BJ (cell line): ENCODE results near the gene PDIA6. TPM values are rescaled to one million over a fixed set of nuclear protein-coding genes. Genes with fewer than 3 reads are reported as not detected.
"Not testable (repeated sequence)": the region's sequence is repeated elsewhere in the genome, so short reads cannot be mapped to it uniquely, and the experiment has no call there.

Experiments
- CTCF ChIA-PET: fragments of 350-600 bp; formaldehyde crosslinking; extraction: SDS; loops from one replicate; lab custom pipeline; 2021; ENCODE audit warnings: antibody characterized with exemption, inconsistent platforms; lab: Yijun Ruan, JAX
- POLR2A ChIA-PET: fragments of 300-600 bp; sonication (Branson Sonifier 250); formaldehyde crosslinking; extraction: SDS; loops from one replicate; lab custom pipeline; 2021; ENCODE audit warnings: antibody characterized with exemption; lab: Charles Lee
- DNase-seq: peaks from one replicate; pipeline ENCODE4 v3.0.0-alpha.2; 2011; ENCODE audit warnings: low read depth
- H3K27me3 ChIP-seq: 2 replicates; pipeline ENCODE4 v1.6.0; 2011; ENCODE audit warnings: low read length; ENCODE audit not compliant: control insufficient read depth, insufficient read depth
- H3K36me3 ChIP-seq: 2 replicates; pipeline ENCODE4 v1.5.1; 2011; ENCODE audit warnings: low read length; ENCODE audit not compliant: control insufficient read depth, insufficient read depth
- H3K4me3 ChIP-seq: 2 replicates; pipeline ENCODE4 v1.5.1; 2011; ENCODE audit warnings: low read depth, mild to moderate bottlenecking, control low read depth, low read length
- polyA plus RNA-seq: library from polyadenylated mRNA; depleted of rRNA; stranded (reverse); fragments of >200 nt; gene quantifications from 2 replicates; pipeline ENCODE4 v1.2.3, GENCODE V29; 2011
- TF ChIP-seq, protein P1 (sequence below): IDR thresholded peaks from 2 replicates; pipeline ENCODE4 v1.5.1; 2011; ENCODE audit warnings: low read depth, mild to moderate bottlenecking, control low read depth, inconsistent platforms, low read length, moderate library complexity; ENCODE audit not compliant: insufficient read depth

The PDIA6 gene
- polyA plus RNA-seq, 1 experiment: 238 TPM

DNA sequence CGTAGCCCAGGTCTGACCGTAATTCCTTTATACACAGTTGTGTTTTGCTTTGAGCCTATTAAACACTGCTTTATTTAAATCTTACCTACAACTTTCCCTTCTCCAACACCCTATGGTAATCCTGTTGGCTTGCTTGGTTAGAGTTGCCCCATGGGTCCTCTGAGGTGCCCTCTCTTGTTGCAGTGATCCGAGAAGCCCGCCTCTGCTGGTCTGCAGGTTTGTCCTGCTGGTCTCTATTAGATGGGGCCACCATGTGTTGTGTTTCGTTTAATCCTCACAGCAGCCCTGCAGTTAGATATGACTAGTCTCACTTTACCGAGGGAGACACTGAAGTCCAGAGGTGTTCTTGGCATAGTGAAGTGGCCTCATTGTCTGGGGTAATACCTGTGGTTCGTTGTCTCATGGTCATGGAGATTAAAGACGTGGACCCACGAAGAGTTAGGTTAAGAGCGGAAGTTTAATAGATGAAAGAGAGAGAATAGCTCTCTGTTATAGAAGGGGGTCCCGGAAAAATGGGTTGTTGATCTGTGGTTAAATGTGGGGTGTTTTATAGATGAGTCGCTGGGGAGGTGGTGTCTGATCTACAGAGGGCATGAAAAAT, 7.2 kb upstream of the PDIA6 start:
- CTCF ChIA-PET: interaction anchor here (4.5 kb wide), 1 partner anchor 12 kb away, joined by 44 read pairs; no protein-coding TSS in a partner anchor
- Histone ChIP-seq H3K27me3 (peaks cover 23% of the 10 kb centered on the region), H3K36me3 (no peaks in the 10 kb centered on the region), H3K4me3 (no peak overlapping the region)
- TF ChIP-seq, protein P1, sequence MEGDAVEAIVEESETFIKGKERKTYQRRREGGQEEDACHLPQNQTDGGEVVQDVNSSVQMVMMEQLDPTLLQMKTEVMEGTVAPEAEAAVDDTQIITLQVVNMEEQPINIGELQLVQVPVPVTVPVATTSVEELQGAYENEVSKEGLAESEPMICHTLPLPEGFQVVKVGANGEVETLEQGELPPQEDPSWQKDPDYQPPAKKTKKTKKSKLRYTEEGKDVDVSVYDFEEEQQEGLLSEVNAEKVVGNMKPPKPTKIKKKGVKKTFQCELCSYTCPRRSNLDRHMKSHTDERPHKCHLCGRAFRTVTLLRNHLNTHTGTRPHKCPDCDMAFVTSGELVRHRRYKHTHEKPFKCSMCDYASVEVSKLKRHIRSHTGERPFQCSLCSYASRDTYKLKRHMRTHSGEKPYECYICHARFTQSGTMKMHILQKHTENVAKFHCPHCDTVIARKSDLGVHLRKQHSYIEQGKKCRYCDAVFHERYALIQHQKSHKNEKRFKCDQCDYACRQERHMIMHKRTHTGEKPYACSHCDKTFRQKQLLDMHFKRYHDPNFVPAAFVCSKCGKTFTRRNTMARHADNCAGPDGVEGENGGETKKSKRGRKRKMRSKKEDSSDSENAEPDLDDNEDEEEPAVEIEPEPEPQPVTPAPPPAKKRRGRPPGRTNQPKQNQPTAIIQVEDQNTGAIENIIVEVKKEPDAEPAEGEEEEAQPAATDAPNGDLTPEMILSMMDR: no peak
- no peak for DNase-seq
- POLR2A ChIA-PET: no interaction called here

DNA sequence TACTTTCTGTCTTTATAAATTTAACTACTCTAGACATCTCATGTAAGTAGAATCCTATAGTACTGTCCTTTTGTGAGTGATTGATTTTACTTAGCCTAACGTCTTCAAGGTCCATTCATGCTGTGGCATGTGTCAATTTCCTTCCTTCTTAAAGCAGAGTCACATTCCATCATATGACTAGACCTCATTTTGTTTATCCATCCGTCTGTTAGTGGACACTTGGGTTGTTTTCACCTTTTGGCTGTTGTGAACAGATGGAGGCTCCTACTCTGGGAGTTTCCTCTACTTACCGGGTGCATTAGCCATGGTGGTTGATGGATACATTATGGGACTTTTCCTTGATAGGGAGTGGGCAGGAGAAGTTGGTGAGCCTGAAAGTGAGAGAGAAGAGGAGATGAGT, 6.4 kb upstream of the PDIA6 start:
- TF ChIP-seq, protein P1: no peak
- POLR2A ChIA-PET: no interaction called here

DNA sequence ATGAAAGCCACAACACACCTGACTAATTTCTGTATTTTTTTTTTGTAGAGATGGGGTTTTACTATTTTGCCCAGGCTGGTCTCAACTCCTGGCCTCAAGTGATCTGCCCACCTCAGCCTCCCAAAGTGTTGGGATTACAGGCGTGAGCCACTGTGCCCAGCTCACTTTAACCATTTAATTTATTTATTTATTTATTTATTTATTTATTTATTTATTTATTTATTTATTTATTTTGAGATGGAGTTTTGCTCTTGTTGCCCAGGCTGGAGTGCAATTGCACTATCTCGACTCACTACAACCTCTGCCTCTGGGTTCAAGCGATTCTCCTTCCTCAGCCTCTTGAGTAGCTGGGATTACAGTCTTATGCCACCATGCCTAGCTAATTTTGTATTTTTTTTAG, 5.7 kb upstream of the PDIA6 start:
- CTCF ChIA-PET: interaction anchor here (0.6 to 2.1 kb wide), 4 partner anchors 15 to 824 kb away, joined by 3 to 9 read pairs (median 4); a partner anchor contains a TSS
- peaks cover 17% of the 10 kb centered on the region for H3K27me3 ChIP-seq
- H3K4me3 ChIP-seq, H3K36me3 ChIP-seq, POLR2A ChIA-PET, DNase-seq: not testable (repeated sequence)

More for the DNA sequence above, 6.4 kb upstream of the PDIA6 start:
- CTCF ChIA-PET: interaction anchor here (1.1 kb wide), 1 partner anchor 16 kb away, joined by 4 read pairs; no protein-coding TSS in a partner anchor
- H3K27me3 ChIP-seq: peaks cover 21% of the 10 kb centered on the region
- no peaks in the 10 kb centered on the region for H3K36me3 ChIP-seq
- DNase-seq: no peak
- H3K4me3 ChIP-seq: no peak overlapping the region

DNA sequence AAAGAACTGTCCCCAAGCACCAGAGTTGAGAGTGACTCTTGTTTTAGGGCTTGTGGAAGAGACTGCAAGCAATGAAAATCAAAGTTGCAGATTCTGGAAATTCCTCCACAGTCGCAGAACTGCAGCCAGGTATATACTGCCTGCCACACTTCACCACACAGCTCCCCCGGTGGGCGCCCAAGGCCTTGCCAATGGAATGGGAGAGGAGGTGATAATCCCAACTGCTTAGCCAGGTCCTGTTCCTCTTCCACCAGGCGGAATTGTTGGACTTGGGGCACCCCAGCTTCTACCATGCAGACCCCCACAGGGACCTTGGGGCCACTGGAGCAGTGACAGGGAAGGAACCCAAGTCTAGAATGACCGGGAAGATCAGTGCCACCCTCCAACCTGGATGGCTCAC, 4.8 kb upstream of the PDIA6 start:
- H3K36me3 ChIP-seq: no peaks in the 10 kb centered on the region
- H3K4me3 ChIP-seq: no peak overlapping the region
- no peak for DNase-seq
- POLR2A ChIA-PET: no interaction called here
- TF ChIP-seq, protein P1: peak; percentile 51
- H3K27me3 ChIP-seq: peaks cover 12% of the 10 kb centered on the region
- CTCF ChIA-PET: interaction anchor here (1.2 to 2.1 kb wide), 4 partner anchors 12 to 316 kb away, joined by 3 to 9 read pairs (median 4); a partner anchor contains a TSS

DNA sequence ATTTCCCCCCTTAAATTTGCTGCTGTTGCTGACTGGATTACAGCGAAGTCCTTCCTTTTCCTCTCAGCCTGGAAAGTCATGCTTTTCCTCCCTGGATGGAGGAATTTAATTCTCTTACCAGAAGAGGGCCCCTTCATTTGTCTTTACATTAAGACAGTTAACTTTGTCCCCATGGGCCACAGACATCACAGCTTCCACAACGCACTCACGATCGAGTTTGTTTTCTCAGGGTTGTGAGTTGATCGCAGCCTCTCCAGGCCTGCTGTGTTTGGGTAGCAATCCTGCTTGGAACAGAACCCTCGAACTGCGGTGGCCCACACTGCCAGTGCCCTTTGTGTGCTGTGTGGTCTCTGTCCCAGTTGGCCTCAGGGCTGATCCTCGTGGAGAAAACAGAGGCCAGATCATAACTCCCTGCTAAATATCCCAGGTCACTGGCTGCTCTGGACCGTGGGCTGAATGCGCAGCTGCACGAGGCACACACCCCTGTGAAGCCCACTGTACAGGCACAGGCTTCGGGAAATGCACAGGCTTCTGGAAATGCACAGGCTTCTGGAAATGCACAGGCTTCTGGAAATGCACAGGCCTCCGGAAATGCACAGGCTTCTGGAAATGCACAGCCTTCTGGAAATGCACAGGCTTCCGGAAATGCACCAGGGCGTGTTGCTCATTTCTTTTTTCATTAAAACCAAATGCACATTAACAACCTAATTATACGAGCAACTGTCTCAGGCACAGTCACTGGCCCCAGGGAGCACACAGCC, 2.2 kb upstream of the PDIA6 start:
- ChIA-PET CTCF (interaction anchor here (0.6 to 0.9 kb wide), 2 partner anchors 18 to 318 kb away, joined by 3 read pairs; a partner anchor contains a TSS), POLR2A (no interaction called here)
- Histone ChIP-seq H3K4me3 (no peak overlapping the region), H3K36me3 (no peaks in the 10 kb centered on the region), H3K27me3 (peaks cover 5% of the 10 kb centered on the region)
- no peak for DNase-seq
- TF ChIP-seq, protein P1: no peak
